T-helper 2 cell (primary cell): ENCODE results near the gene TAS2R31.
"Not testable (repeated sequence)": the region's sequence is repeated elsewhere in the genome, so short reads cannot be mapped to it uniquely, and the experiment has no call there.

Source experiments
- DNase-seq, 5 experiments: peaks; one replicate each; pipeline versions ENCODE4 v3.0.0 to v3.0.0-alpha.2; 2012 to 2022
- total RNA-seq, 2 donors: gene quantifications; one replicate each; lab custom pipeline; 2026; lab: John Stamatoyannopoulos, UW

Gene TAS2R31, protein sequence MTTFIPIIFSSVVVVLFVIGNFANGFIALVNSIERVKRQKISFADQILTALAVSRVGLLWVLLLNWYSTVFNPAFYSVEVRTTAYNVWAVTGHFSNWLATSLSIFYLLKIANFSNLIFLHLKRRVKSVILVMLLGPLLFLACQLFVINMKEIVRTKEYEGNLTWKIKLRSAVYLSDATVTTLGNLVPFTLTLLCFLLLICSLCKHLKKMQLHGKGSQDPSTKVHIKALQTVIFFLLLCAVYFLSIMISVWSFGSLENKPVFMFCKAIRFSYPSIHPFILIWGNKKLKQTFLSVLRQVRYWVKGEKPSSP
- 0.31 to 1.4 reads per million in 2 donors for total RNA-seq

DNA sequence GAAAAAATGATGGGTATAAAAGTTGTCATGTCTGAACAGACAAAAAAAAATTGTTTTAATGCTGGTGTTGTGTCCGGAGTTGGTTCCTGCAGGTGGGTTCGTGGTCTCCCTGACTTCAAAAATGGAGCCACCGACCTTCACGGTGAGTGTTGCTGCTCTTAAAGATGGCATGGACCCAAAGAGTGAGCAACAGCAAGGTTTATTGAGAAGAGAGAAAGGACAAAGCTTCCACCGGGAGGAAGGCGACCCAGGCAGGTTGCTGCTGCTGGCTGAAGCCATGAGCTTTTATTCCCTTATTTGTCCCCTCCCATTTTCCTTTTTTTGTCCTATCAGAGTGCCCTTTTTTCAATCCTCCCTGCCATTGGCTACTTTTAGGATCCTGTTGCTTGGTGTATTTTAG lies at the start of gene TAS2R31:
Gene TAS2R31 (minus strand): TSS at position 101 of the 400 bp plus-strand sequence. CDS start 72 bp downstream, at position 29.
- no peak for DNase-seq

DNA sequence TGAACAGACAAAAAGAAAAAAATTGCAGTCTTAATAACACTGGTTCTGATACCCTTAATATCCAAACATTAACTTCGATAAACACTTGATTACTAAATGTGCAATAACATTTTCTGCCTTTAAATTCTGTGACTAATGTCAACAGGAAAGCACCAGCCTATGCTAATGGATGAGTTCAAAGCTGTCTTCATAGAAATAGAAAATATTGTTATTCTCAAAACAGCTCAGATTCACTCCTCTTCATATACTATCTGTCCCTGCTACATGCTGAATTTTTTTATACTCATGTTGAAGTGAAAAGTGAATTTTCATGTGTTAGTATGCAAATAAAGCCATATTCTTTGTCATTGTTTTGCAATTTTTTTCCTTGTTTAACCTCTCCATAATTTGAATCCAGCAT lies 47.0 kb upstream of the TAS2R31 start:
- no peak for DNase-seq

DNA sequence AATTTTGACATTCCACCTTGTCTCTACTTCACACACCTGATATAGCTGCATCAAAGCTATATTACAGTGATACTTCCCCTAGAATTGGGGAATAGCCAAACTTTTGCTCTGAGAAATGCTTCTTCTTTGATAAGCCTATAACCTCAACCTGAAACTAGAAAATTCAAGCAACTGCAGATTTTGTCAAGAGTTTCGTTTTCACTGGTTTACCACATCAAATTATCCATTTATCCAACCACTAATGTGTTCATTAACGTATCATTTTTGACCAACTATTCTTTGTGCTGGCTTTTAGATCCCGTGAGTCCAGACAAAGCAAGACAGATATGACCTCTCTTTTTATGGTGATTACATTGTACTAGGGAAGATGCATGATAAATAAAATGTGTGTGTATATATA lies 44.4 kb upstream of the TAS2R31 start:
- peak in 1 of 5 experiments; percentile 31 for DNase-seq

DNA sequence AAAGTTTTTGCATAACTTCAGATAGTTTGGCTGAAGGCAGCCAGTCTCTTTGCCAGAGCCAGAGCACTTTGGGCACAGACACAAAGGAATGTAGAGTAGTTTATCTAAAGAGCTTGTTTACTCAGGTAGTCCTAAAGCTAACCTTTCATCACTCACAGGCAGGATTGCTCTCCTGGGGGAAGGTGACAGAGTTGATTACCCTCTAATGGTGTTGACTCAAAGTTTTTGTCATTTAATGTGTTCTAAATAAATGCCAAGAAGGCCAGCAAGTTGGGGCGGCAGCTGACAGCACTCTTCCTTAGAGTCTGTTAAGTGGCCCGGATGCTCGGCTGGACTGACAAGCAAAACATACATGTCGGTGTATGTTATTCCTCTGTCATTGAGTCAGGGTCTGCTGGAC lies 40.2 kb upstream of the TAS2R31 start:
- no peak for DNase-seq

DNA sequence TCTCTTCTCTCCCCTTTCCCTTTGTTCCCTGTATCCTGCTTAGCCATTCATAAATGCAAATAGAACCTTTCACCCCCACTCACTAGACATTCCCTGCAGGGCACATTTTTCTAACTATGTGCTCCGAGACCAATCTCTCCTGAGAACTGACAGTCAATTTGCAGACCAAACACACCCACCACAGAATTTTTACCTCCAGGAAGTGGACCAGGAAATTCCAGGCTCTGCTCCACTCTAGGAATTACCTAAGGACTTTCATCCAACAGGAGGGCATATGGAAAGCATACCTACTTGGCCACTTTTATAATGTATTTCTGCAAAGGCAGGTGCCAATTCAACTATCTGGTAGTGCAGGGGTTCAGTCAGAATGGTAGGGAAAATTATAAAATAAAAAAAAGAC lies 39.8 kb upstream of the TAS2R31 start:
- no peak for DNase-seq

DNA sequence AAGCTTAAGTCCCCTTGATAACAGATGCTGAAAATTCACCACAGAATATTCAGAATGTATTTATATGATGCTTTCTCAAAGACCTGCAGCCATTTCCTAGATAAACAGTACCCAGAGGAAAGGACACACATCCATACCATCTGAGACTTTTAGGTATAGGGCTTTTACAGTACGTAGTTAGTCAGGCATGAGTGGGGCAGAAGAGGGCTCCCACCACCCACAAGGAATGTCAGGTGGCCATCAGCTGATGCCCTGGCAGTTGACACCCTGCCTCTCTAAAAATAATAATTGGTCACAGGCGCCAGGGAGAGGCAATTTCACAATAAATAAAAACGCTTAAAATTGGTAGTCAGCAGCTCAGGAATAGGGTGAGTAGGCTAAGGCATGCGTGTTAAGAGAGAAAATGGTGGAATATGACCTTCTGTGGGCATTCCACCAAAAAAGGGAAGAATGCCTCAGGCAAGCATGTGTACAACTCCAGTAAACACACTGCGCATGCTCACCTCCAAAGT lies 38.7 kb upstream of the TAS2R31 start:
- DNase-seq: no peak

DNA sequence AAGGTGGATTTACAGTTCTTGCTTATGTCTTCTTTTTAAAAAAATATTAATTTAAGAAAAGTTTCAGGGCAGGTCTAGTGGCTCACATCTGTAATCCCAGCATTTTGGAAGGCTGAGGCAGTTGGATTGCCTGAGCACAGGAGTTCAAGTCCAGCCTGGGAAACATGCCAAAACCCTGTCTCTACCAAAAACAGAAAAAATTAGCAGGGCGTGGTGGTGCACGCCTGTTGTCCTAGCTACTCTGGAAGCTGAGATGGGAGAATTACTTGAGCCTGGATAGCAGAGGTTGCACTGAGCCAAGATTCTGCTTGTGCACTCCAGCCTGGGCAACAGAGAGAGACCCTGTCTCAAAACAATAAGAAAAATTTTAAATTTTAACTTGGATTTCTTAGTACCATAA lies 36.3 kb upstream of the TAS2R31 start:
- no peak for DNase-seq

DNA sequence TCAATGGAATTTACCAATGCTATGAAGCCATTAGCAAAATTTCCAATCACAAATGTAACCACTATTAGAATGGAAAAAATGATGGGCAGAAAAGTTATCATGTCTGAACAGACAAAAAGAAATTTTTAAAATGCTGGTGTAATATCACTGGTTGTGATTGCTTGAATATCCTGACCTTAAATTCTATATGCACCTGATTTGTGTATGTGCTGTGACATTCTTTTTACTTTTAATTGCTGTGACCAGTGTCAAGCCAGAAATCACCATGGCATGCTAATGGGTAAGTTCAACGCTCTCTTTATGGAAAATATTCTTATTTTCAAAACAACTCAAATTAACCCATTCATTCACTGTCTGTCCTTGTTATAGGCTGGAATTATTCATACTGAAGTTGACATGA lies 31.0 kb upstream of the TAS2R31 start, which contains the start of gene TAS2R46:
Gene TAS2R46 (minus strand): TSS at position 101 of the 400 bp plus-strand sequence. CDS start 0 bp downstream, at position 101.
- DNase-seq: not testable (repeated sequence)

DNA sequence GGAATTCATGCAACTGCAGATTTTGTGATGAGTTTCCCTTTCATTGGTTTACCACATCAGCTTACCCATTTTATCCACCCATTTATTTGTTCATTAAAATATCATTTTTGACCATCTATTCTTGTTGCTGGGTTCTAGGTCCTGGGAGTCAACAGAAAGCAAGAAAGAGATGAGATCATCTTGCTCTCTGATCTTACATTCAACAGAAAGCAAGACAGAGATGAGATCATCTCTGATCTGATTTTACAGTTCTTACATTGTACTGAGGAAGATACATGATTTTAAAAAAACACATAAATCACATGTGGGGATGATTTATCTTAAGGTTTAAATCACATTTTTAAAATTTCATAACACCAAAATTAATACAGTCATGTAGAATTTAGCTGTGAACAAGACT lies 28.6 kb upstream of the TAS2R31 start:
- DNase-seq: no peak

DNA sequence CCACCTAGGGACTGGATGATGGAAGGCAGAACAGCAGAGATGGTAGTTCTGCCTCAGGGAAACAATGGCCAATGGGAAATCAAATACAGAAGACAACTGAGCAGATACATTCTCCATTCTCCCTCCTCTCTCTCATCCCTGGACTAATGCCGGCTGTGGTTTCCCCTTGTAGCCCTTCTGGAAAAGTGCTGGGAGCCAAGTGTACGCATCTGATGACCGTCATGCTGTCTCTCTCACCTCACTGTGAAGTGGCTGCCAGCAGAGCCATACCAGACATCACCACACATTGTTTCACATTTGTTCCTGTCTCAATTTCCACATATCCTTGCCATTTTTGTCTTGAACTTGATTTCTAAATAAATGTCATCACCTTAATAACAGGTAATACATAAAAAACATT lies 27.8 kb upstream of the TAS2R31 start:
- no peak for DNase-seq

DNA sequence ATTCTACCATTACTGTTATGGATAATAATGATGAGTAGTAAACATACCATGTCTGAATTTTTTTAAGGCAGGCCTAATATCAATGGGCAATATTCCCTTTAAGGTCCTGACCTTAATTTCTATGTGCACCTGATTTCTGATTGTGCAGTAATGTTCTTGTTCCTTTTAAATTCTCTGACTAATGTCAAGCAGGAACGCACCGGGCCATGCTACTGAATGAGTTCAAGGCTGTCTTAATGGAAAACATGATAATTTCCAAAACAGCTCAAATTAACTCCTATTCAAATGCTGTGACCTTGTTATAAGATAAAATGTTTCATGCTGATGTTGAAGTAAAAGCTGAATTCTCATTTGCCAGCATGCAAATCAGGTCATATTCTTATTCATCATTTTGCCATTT lies 24.1 kb upstream of the TAS2R31 start:
- DNase-seq: no peak

DNA sequence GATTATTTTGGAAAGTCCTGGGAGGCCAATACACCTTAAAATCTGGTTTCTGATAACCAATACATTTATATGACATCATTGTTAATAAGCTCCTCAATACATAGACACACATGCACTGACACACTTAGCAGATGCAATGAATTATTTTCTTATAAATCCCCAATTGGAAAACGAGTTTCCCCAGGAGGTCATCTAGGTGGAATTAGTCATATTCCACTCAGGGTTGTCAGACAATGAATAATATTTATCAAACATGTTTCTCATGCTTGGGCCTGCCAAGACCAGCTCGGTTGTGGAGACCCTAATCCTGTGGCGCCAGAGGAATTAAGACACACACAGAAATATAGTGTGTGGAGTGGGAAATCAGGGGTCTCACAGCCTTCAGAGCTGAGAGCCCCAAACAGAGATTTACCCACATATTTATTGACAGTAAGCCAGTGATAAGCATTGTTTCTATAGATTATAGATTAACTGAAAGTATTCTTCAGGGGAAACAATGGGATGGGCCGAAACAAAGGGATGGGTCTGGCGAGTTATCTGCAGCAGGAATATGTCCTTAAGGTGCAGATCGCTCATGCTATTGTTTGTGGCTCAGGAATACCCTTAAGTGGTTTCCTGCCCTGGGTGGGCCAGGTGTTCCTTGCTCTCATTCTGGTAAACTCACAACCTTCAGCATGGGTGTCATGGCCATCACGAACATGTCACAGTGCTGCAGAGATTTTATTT lies 18.8 kb upstream of the TAS2R31 start:
- not testable (repeated sequence) for DNase-seq

DNA sequence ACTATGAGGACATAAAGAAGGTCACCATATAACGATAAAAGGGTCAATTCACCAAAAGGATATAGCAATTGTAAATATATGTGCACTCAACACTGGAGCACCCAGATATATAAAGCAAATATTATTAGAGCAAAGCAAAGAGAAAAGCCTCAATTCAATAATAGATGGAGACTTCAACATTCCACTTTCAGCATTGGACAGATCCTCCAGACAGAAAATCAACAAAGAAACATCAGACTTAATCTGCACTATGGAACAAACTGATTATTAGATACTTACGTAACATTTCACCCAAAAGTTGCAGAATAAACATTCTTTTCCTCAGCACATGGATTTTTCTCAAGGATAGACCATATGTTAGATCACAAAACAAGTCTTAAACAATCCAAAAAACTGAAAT lies 10.2 kb upstream of the TAS2R31 start:
- DNase-seq: not testable (repeated sequence)

DNA sequence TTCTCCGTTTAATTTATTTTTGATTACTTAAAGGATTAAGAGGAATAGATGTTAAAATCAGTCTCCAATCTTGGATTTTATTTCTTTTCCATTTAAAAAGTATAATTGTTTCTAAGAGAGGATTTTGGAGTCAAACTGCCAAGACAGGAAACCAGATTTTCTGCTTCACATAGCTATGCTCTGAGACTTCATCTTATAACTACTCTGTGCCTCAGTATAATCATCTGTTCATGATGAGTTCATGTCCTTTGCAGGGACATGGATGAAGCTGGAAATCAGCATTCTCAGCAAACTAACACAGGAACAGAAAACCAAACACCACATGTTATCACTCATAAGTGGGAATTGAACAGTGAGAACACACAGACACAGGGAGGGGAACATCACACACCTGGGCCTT lies 9.0 kb upstream of the TAS2R31 start:
- no peak for DNase-seq

DNA sequence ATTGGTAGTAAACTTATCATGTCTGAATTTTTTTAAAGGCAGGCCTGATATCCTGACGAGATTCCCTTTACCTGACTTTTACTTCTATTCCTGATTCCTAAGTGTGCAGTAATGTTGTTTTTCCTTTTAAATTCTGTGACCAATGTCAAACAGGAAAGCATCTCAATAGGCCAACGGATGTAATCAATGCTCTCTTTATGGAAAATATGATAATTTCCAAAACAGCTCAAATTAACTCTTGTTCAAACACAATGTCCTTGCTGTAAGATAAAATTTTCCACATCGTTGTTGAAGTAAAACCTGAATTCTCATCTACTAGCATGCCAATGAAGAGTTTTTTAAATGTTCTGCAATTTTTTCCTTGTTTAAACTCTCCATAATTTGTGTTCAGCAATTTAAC lies 8.0 kb upstream of the TAS2R31 start:
- DNase-seq: no peak

DNA sequence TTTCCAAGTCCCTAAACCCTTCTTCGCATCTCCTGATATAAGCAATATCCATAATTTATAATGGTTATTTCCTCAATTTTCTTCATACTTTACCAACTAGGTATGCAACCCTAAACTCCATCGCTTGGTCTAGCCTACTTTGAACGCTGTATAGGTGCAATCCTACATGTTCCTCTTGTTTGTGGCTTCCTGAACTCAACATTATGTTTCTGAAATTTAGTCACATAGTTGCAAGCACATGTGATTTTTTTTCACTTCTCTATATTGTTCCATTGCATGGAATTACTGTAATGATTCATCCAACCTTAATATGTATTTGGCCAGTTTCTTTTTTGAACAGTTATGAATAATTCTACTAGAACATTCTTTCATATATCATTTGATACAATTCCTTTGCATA lies 2.8 kb upstream of the TAS2R31 start:
- DNase-seq: not testable (repeated sequence)

DNA sequence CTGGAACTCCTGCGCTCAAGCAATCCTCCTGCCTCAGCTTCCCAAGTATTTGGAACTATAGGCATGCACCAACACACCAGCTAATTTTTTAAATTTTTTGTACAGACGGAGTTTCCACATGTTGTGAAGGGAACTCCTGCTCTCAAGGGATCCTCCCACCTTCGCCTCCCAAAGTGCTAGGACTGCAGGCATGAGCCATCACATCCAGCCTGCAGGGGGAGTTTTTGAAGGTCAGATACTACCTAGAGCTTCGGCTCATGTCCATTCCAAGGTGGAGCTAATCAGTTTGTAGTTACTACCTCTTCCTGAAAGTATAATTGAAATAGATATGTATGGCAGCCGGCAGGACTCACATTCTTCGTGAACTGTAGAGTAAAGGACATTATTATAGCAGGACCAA lies 5.1 kb downstream of the TAS2R31 start:
- no peak for DNase-seq

DNA sequence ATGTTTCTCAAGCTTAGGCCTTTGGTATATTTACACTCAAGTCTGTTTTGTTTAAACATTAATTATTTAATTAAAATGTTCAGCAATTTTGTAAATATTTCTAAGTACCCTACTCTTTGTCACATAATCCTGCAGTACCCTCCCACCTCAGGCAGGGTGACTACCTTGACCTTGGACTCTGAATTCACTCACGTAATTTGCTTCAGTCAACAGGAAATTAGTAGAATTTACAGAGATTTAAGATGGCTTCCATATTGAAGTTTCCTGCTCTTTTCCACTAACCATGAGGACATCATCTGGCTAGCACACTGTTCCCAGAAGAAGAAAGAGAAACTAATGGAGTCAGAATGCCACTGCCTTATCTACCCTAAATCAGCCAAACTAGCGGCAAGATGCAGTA lies 7.8 kb downstream of the TAS2R31 start:
- DNase-seq: no peak

DNA sequence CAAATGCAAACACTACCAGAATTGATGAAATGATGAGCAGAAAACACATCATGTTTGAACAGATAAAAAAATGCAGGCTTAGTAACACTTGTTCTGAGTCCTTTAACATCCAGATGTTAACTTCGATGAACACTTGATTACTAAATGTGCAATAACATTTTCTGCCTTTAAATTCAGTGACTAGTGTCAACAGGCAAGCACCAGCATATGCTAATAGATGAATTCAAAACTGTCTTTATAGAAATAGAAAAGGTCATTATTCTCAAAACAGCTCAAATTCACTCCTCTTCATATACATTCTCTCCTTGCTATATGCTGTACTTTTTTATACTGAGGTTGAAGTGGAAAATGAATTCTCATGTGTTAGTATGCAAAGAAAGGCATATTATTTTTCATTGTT lies 8.7 kb downstream of the TAS2R31 start, which contains the start of gene TAS2R19:
Gene TAS2R19 (minus strand): TSS at position 101 of the 400 bp plus-strand sequence. CDS start 49 bp downstream, at position 52.
- DNase-seq: no peak

DNA sequence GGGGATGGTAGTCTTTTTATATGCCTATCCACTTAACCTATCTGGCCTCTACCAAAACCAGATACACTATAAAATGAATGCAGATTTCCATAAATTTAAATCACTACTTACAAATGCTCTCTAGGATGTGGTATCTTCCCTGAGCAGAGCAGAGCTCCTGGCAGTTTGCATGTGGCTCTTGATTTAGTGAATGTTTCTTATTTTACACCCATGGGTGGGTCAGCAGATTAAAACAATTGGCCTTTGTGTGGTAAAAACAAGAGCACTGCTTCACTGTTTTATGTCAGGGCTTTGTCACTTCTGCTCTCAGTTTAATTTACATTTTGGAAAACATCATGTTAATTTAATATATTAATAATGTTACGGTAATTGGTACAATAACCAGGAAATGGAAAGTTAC lies 14.3 kb downstream of the TAS2R31 start:
- no peak for DNase-seq

DNA sequence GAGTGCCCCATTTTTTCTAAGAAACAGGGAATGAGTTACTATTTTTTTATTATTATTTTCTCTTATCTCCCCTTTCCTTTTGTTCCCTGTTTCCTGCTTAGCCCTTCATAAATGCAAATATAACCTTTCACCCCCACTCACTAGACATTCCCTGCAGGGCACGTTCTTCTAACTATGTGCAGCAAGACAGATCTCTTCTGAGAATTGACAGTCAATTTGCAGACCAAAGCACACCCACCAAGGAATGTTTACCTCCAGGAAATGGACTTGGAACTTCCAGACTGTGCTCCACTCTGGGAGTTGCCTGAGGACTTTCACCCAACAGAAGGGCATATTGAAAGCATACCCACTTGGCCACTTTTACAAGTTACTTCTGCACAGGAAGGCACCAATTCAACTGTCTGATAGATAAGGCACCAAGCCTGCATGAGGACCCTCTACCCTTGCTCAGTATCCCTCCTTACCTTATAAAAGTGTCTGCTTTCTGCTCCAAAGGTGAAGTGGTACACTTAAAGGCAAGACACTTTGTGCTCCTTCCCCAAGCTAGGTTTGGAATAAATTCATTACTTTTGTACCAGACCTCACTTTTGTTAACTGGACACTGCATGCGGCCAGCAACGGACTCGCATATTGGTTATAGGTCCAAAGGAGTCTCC lies 15.3 kb downstream of the TAS2R31 start:
- DNase-seq: no peak

DNA sequence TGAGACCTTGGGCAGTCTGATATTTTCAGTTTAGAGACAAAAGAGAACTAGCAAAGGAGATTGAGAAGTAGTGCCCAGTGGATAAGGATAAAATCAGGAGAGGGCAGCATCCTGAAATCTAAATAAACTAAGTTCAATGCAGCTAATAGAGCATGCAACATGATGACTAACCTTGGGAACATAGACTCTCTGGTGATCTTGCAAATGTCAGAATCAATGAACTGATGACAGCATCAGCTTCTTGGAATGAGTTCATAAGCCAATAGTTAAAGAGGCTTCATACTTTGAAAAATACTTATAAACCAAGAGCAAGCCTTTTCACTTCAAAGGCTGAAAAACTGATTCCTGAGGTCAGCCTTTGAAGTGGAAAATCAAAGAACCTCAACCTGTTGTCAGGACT lies 17.0 kb downstream of the TAS2R31 start:
- DNase-seq: no peak

DNA sequence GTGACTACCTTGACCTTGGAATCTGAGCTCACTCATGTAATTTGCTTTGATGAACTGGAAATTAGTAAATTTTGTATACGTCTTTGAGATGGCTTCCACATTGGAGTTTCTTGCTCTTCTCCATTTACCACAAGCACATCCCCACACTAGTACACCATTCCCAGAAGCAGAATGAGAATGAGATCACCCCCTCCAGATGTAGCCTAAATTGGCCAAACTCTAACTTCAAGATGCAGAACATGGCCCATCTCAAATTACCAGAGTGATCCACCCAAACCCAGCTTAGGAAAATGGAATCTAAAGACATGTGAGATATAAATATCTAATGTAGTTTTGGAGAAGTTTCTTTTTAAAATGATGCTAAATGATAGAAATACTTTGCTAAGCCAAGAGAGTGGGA lies 23.6 kb downstream of the TAS2R31 start:
- DNase-seq: no peak
